ENCODE results near the gene HOXB7.

Gene HOXB7

DNA sequence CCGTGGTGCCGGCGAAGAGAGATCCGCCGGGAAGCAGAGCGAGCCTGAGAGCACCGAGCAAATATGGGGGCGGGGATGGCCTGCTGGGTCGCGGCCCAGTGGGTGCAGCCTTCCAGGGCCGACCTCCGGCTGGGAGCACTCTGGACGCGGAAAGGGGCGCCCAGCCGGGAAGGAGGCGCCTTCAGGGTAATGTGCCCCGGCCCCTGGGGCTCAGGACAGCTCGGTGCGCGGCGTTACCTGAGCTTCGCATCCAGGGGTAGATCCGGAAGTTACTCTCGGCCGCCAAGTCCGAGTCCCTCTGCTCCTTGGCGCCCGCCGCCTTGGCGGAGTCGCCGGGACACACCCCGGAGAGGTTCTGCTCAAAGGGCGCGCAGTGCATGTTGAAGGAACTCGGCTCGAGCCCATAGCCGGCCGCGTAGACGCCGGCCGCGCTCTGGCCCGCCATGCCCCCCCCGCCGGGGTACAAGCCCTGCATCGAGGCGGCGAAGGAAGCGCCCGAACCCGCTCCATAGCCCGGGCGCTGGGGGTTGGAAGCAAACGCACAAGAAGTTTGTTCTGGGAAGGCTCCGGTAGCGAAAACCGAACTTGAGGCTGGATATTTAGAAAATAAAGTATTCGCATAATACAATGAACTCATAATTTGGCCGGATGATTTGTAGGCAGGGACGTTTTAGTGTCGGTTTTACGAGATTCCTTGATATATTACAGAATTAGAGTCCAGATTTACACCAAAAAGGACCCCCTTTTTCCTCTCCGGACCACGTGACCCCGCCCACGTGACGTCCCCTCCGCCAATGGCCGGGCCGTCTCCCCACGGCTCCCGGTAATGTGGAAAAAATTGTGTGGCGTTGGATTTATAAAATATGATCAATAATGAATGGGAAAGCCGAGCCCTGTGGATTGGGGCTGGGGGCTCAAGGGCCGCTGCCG, at the start of gene HOXB7:
Gene HOXB7, minus strand, starts transcription at position 736 of the 930 bp plus-strand sequence. Its CDS starts 99 bp downstream, at position 637.
- FAIRE-seq, result no peak

DNA sequence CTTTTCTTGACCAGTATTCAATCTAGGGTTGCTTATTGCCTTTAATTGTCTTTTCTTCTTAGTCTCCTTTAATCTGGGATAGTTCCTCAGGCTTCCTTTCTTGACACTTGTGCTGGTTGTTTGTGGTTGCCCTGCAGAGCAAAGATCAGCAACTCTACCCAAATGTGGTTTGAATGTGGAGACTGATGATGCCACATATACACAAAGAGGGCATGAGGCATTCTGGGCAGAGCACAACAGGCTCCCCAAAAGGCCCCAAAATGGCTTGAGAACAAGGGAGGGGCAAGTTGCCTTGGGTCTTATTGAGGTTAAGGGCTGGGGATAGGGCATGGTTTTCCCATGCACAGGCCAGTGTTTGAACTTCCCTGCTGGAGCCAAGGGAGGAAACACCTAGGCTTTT, 45.1 kb upstream of the HOXB7 start:
- FAIRE-seq, result no peak

- no peak for FAIRE-seq
These were observed 38.9 kb upstream of the HOXB7 start for GRCh38 chr17:48649741-48650140.

DNA sequence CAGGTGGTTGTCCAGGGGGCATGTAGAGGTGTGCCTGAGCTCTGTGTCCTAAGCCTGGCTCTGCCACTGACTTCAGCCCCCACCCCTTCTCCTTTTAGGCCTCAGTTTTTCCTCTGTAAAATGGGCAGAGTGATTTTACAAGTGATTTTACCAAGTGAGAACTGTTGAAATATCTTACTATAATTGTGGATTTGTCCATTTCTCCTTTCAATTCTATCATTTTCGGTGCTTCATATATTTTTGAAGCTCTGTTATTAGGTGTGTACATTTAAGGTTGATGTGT, 37.1 kb upstream of the HOXB7 start:
- FAIRE-seq, result no peak

GRCh38 chr17:48647103-48647962, 36.5 kb upstream of the HOXB7 start:
- no peak for FAIRE-seq

DNA sequence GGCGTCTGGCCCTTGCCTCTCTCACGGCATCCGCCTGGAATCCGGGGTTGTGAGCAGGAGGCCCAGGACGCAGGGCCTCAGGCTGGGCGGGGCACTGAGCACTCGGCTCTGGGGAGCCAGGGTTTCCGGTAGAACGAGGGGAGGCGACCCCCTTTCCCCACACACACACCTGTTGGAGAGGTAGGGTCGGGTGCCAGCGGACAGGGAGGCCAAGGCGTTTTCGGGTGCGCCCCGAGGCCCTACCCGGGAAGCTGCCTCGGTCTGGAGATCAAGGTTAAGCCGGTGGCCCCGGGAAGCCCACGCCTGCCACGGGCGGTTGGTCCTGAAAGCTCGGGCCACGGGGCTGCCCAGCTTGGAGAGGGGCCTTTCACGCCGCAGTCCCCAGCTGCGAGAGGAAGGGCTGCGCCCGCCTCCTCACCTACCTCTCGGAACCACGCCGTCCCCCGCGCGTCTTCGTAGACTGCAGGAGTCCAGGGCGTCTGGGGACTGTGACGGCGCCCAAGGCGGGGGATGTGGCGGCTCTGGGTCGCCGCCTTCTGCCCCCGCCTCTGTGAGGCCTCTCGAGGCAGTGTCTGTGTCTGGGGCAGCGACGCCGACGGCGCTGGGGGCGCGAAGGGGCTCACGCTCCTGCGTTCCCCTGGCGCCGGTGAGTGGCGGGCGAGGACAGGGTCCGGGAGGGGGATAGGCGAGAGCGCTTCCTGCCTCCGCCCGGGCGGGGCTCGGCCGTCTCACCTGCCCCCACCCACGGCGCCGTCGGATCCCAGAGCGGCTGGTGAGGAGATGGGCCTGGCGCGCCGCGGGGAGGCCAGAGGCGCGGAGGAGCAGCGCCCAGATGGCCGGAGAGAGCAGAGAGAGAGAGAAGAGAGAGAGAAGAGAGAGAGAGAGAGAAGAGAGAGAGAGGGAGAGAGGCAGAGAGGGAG, 35.6 kb upstream of the HOXB7 start:
- FAIRE-seq, result no peak

DNA sequence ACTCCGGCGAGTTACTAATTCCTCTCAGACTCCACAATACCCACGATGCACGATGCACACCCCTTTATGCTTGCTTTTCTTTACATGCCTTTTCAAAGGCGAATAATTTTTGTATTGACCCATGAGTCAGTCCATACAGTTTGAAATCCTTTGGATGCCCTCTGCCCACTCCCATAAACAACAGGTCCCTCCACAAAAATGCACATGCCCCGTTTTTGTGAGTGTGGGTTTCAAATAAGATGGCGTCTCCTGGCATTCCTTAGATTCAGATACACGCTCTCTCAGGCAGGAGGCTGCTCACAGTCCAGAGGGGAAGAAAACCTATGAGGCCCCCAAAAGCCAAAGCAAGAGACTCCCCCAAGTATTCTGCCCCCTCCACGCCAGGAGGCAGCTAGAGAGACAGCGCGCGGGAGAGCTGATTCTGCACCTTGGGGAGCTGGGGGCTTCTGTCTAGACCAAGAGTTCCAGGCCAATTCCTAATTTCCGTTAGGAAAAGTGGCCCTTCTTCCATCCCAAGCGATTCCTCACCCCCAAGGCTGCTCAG, 34.9 kb upstream of the HOXB7 start:
- FAIRE-seq, result no peak

DNA sequence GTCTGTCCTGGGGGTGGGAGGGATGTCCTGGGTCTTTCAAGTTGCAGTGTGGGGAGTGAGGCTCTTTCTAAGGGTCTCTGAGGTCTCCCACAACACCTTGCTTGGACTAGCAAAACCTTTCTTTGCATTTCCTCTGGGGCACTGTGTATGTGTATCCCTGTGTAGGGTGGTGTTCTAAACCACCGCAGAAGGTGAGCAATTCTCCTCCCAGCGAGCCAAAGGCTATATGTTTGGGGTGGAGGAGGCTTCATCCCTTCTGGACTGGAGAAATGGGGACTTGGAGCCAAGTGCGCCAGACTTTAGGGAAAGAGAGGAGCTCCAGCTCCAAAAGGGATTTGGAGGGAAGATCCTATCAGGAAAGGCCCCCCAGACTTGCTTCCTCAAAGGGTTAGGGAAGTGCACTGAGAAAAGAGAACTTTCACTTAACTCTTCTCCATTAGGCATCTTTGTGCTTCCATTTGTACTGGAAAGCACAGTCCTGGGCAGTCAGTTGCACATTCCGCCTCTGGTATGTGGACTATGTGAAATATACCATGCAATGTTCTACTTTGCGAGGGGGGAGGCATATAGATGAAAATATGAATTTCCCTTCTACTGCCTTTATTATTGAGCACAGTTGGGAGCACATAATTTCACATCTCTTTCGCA, 34.2 kb upstream of the HOXB7 start:
- FAIRE-seq, result no peak

DNA sequence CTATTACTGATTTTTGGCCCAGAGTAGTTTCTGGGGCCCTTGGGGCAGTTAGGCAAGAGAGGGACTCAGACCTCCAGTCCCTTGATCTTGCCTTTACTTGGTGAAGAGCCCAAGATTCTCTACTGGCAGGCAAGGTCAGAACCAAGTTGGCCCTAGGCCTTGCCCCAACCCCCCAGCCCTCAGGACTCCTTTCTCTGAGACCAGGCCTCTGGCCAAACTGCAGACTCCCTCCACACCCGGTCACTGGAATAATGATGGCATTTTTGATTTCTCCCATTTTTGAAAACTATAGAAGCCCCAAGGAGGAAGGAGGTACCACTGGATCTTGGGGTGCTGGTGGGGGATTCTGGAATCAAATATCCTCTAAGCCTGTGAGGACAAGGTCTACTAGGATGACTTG, 33.3 kb upstream of the HOXB7 start:
- FAIRE-seq, result no peak

DNA sequence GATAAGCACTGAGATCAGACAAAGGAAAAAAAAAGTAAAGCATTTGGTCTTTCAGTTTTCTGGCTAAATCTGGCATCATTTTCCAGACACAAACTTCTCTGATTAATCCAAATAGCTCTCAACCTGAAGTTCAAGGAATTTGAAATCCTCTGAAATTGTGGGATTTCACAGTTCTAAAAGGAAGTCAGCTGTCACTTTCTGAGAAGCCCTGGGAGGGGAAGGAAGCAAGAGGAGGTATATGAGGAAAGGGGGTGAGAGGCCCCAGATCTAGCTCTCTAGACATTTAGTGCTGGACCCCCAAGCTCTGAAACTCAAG, 32.8 kb upstream of the HOXB7 start:
- FAIRE-seq, result no peak

DNA sequence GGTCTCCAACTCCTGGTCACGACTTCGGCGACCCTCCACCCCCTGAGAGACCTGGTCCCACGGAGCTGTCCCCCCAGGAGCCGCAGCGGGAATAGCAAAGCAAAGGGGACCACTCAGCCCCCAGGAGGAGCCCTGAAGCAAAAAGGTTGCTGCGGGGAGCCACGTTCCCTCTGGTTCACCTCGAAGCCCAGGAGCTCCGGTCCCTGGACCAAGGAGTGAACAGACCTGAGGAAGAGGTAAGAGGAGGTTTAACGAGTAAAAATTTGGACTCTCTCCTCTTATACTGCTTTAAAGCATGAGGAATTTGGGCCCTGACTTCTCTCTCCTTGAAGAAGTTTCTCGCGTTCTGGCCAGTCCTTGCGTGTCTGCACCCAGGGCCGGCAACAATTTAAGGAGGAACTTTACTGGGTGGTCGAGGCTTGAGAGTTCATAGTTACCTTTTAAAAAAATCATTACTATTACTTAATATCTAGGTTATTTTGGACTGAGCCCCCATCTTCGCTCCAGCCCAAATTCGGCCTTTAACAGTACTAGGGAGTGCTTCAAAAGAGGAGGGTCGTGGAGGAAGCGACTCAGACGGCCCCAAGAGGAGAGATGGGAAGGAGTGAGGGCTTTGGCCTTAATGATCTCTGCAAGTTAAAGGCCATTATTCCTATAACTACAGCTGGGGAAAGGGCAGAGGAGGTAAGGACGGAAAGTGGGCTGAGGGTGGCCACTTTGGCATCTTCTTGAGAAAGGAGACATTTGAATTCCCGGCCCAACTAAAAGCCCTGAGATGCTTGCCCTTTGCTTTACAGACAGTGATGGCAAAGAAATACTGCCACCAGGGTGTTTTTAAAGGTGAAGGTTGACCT, 32.3 kb upstream of the HOXB7 start:
- no peak for FAIRE-seq

DNA sequence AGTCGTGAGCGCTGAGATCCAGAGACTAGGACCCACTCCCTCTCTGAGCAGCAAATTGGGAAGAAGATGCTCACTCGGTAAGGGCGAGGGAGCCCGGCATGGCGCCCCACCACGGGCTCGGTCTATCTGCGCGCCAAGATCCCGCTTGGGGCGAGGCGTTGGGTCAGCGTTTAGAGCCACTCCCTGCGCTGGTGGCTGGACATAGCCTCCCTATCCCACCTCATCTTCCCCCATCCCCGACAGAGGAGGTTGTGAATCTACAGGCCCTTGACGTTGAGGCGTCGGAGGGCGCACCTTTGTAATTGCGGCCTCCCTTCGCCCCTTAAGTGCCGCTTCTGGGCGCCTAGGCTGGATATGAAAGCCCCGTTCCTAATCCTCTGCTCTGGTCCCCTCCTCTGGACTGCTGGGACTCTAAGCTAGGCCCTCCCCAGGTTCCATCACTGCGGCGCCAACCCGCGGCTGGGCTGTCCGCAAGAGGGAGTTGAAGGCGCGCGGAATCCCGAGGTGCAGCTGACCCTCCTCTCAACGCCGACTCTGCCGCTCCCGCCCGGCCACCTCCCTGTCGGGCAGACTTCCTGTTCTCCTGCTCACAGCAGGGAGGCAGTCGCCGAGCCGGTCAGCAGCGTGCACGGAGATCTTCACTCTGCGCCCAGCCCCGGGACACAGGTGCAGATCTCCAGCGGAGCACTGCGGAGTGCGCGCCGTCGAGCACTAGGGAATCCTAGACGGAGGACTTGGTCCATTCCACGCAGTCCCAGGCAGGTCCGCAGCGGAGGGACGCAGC, 31.4 kb upstream of the HOXB7 start:
- no peak for FAIRE-seq

- FAIRE-seq, result no peak
These were observed 30.8 kb upstream of the HOXB7 start for GRCh38 chr17:48641541-48642058.

DNA sequence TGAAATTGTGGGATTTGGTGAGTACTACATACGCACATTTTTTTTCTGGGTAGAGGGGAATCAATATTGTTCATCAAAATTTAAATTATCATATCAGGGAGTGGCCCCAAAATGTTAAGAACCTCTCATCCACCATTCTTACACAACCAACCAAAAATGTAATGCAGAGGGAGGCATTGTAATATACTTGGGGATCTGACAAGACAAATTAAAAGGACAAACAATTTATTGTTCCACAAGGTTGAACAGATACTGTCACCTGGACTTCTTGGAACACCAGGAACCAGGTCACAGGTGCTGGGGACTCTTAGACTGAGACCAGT, 30.0 kb upstream of the HOXB7 start:
- no peak for FAIRE-seq

DNA sequence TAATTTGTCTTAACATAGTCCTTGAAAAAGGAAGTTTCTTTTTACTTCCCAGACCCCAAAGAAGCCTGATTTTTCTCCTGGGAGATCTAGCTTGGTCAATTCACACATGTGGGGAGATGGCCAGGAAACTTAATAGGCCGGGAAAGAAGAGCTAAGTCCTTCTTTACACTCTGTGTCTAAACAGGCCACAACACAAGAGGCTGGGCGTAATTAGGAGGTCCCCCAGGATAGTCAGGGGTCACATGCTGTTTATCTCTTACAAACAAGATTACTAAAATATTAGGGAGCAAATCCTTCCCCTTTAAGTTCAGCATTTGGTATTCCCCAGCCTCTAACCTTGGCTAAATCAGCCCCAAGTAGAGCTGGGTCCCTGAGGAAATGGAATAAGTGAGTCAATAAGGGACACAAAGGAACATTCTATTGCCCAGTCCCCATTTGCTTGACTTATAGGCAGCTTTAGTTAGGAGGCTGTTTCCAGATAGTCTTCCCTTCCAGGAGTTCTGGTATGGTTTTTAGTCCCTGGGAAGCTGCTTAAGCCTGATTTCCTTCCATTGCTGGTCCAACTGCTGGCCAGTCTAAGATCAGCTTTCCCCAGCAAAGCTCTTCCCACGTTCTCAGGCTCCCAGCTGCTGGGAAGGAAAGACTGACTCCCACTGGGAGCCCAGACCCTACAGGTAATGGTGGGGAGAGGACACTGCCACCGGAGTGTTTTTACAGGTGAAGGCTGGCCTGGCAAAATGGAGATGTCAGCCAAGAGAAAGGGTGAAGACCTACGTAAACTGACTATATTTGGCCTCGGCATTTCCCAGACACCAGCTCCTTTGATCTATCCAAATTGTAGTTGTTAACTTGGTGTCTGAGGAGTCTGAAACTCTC, 29.4 kb upstream of the HOXB7 start:
- FAIRE-seq, result no peak

GRCh38 chr17:48639136-48639535, 28.3 kb upstream of the HOXB7 start:
- no peak for FAIRE-seq

DNA sequence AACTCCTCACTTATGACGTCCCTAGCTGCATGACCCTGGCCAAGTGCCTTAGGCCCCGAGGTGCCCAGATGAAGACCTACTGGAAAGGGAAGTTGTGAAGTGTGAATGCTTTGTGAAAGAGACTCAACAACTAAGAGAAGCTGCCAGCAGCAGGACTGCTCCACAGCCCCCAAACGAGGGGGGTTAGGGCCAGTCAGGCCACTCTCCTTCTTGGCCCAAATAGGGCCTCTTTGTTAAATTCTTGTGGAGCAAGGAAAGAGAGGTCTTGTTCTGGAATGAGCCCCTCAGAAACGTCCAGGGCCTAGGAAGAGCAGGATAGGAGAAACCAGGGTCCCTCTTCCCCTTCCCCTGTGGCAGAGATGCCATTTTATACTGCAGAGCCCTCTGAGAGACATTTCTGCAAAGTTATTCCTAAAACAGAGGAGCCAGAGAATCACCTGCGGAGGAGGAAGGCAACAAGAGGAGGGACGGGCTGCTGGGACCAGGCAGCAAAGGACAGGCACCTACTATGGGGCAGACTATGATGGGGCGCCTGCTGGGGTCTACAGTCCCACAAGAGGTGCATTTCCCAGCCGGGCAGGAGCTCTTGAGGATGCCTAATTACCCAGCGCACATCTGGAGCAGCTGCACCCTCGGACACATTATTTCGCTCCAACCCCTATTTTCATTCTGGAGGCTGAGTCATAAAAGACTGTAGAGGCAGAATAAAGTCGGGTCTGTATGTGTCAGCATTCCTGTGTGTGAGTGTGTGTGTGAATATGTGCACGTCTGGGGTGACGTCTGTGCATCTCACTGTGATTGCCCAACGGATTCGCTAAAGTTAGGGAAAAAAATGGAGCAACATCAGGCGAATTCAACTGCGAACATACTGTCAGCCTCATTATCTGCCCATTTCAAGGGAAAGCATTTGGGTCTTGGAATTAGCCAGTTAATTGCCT, 26.8 kb upstream of the HOXB7 start:
- no peak for FAIRE-seq

All from TTC549 (cell line).